Fibroblast of gingiva (primary cell): ENCODE measurements around the gene PSMB3.

Experiments used
- DNase-seq: peaks from one replicate; pipeline ENCODE4 v3.0.0-alpha.2; 2011; ENCODE audit warnings: low read depth

The PSMB3 gene

DNA sequence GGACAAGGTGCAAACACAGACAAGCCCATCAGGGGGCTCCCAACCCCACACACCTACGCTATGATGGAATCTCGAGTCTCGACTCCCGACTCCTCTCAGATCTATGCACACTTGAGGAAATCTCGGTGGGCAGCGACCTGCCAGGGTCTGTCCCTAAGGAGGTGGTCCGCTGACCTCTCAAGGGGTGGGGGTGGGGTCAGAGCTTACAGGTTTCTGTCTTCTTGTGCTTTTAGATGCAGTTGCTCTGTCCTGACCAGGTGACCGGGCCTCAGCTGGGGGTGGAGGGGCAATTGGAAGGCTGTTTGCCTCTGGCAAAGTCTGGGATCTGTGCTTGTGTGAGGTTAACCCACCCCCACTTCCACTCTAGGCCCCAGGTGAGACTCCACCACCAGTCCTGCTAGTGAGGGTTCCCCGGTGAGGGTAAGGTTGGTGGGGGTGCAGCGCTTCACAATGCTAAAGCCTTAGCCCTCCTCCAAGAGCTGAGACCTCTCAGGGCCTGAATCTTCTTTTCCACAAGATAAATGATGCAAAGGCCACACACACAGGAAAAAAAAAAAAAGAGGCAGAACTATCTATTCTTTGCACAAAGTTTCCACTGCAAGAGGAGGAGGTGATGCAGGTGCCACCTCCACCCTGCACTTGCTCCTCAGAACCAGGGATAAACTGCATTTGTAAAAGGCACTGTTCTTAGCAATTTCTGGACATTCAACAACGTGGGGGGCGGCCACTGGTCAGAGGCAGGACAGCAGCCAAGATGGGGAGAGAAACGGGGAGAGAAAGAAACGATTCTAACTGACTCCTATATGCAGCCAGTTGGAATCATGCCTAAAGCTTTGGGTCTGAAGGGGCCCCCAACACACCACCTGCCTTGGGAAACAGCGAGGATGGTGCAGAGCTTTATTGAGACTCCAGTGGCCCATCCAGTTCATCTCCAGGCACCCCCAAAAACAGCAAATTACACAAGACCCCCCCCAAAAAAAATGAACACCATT is 18.3 kb upstream of the PSMB3 start:
- no peak for DNase-seq

DNA sequence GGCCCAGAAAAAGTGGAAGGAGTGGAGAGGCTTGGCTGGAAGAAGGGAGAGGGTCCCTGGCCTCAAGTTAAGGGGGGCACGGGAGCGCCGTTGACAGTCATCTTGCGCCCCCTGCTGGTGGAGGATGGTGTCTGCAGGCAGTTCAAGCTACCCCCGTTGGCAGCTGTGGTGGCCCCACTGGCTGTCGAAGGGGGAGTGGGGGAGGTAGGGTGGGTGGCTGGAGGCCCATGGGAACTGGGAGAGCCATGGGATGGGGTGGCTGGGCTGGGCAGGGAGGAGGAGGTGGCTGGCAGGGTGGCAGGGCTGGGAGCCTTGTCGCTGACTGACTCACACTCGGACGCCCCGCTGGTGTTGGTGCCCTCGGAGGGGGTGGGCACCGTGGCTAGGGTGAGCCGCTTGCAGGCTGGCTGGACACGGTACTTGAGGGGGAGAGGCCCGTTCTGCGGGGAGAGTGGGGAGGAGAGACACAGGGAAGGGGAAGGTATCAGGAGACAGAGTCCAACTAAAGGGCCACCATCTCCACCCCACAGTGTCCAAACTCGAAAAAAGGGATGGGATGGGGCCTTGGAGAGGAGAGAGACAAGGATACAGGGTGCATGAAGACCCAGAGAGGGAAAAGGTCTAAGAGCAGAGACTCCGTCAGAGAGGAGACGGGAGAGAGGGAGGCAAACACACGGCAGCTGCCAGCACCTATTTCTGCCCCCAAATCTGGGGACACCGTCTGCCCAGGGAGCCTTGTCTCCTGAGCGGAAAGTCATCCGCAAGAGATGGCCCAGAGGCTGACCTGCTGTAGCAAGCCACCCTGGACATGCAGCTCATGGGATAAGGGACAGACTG is 17.2 kb upstream of the PSMB3 start:
- no peak for DNase-seq

DNA sequence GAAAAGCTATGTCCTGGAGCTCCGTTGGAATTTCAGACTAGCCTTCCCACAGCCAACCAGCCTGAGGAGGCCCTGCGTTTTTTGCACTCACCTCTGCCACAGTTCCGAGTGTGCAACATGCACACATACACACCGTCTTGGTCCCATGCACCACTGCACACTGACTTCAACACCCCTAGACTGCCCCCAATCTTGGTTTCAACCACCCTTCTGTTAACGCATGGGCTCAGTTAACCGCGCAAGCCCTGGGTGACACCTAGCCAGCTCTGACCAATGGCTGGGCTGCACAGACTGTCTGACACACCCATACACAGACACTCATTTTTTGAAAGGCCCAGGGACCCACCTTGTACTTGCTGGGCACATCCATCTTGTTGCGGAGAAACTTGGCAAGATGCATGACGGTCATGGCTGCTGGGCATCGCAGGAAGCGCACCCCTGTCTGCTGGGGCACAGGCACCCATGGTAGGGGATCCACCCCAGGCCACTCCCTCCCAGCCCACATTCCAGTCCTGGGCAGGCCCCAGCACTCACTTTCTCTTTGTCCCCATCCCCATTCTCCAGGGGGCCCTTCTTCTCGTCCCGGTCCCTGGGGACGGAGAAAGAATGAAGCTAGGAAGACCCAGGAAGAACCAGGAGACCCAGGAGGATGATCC is 14.4 kb upstream of the PSMB3 start:
- no peak for DNase-seq

DNA sequence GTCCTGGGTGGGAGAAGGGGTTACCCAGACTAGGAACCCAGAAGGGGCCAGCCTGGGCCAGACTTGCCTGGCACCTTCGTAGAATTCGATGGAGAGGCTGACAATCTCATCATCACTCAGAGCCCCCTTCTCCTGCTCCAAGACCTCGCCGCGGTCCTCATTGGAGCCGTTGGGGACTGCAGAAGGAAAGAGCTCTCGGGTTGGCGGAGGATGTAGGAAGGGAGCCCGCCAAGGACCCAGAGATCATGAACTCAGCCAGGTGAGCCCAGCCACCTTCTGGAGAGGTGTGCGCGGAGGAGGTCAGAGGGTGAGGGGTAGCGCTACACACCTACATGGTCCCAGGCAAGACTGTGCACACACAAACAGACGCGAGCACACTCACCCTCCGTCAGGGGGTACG is 13.9 kb upstream of the PSMB3 start:
- no peak for DNase-seq

DNA sequence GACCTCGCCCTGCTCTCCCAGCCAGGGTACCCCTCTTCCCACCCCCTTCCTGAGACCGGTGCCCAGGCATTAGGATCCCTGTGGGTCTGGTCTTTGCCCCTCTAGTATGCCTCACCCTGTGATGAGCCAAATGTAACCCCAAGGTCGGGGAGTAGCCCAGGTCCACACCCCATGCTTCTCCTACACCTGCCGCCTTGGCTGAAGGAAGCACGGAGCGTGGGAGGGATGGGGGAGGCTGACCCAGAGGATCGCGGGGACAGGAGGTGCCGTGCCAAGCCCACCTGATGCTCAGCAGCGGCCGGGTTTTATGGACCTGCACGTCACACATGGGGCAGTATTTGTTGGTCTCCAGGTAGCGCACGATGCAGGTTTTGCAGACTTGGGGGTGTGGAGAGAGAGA is 13.2 kb upstream of the PSMB3 start:
- DNase-seq: no peak

DNA sequence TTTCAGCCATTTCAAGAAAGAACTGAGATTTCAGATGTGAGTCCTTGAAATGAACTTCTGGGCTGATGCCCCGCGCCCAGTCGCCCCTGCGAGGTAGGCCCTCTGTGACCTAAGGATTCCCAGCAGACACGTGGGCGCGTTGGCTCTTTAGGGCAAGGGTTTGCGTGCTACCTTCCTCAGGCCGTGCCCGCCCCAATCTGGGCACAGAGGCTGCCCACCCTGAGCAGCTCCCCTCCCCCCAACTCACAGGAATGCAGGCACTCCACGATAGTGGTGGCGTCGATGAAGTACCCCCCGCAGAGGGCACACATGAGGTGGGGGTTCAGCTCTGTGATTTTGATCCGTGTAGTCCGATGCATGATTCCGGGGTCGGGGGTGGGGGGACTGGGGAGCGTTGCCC is 12.5 kb upstream of the PSMB3 start:
- DNase-seq: no peak

DNA sequence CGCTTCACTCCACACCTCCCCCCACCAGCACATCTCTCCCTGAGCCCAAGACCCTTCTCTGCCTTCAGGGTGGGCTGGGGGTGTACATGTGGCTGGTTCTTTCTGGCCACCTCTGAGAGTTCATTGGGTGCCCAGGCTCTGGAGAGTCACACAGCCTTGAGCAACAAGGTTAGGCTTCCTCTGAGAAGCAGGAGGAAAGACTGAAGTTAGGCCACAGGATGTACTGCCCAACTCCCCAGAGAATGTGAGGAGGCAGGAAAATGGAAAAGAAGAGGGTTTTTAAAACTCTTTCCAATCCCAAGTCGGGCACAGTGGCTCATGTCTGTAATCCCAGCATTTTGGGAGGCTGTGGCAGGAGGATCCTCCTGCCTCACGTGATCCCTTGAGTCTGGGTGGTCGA is 11.7 kb upstream of the PSMB3 start:
- DNase-seq: no peak

DNA sequence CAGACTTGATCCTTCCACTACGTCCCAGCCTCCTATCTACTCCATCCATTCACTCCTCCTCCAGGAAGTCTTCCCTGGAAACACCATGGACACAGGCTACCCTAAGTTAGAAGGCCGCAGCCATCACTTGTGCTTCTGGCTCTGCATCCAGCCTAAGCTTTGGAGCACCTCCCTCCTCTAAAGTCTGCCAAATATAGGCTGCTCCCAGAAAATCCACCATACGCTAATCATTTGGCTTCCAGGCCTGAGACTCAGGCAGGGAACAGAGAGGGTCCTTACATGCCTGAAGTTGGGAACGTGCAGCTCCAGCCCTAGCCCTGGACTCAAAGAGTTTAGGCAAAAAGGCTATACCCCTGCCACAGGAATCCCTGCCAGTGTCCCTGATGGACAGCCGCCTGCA is 11.1 kb upstream of the PSMB3 start:
- DNase-seq: no peak

DNA sequence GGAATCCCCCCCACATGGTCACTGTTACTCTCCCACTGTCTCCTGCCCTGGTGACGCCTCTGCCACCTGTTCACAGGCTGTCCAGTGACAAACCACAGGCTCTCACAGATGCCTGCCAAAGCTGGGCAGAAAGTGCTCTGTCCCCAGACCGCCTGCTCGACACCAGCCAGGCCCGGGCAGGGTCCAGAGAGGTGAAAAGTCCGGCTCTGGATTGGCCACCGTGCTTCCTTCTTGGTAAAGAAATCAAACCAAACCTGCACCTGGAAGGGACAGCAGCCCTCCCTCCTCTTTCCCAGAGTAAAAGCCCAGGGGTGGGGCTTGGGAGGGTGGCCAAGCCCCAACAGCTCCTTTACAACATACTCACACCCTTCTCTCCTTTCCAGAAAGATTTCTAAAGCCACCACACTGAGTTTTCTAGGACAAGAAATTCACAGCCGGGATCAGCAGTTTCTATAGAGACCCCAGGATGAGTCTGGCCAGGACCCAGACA is 10.6 kb upstream of the PSMB3 start:
- no peak for DNase-seq

DNA sequence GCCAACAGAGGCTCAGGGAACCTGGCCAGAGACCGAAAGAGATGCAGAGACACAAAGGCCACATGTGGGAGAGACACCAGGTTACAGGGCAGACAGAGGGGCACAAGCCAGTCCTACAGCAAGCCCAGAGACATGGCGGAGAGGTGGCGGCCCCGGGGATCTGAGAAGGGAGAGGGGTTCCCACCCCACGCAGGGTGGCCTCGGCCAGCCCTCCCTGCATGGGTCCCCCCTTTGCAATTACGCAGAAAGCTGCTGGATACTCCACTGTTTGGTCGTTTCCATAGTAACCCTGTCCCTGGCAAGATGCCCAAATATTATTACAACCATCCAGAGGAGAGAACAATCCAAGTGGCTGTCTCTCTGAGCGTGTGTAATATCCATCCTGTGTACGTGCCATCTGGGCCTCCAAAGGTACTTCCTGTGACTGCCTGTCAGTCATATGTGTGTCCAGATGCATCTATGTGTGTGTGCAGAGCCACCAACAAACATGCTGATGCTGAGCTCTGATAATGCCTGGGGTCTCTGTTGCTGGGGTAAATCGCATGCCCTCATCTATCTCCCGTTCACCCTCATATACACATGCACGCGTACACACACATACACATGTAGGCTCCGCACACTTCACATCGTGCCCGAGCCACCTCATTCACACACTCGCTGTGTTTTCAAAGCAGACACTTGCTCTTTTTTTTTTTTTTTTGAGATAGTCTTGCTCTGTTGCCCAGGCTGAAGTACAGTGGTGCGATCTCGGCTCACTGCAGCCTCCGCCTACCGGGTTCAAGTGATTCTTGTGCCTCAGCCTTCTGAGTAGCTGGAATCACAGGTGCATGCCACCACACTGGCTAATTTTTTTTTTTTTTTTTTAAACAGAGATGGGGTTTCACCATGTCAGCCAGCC is 9.9 kb upstream of the PSMB3 start:
- DNase-seq: peak; percentile 90

DNA sequence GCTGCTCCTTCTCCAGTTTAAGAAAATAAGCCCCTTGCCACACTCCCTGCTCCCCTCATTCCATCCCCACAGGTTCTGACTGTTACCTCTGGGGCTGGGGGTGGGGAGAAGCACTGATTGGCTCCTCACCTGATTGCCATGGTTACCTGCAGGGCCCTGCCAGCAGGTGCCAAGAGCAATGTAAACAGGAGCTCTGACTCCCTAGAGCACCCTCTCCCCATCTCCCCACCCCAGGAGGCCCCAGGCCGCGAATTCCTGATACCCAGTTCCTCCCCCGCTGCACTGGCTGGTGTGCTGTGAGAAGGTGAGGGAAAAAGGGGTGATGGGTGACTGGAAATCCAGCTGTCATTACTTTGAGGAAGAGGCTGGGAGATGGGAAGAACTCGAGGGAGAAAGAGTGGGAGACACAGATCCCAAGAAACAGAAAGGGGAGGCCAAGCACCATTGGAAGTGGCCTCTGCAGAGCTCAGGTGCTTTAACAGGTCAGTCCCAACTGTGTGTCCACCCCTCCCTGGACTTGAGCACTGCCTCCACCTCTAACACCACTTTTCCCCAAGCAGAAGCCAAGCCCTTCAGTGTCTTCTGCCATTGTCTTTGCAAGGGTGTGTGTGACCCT is 8.9 kb upstream of the PSMB3 start:
- no peak for DNase-seq

DNA sequence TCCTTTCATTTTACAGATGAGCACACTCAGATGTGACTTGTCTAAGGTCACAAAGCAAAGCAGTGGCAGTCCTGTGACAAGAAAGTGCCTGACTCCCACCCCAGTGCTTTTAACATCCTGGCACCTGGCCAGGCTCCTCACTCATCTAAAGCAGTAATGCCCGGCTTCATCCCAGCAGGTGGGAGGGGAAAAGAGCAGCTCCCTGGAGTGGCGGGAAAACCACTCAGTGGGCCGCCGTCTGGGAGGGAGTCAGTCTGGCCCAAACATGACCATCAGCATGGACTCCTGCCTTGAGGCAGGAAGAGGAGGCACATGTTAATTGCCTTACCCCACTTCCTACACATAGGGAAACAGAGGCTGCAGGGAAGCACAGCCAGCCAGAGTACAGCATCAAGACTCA is 7.0 kb upstream of the PSMB3 start:
- no peak for DNase-seq

DNA sequence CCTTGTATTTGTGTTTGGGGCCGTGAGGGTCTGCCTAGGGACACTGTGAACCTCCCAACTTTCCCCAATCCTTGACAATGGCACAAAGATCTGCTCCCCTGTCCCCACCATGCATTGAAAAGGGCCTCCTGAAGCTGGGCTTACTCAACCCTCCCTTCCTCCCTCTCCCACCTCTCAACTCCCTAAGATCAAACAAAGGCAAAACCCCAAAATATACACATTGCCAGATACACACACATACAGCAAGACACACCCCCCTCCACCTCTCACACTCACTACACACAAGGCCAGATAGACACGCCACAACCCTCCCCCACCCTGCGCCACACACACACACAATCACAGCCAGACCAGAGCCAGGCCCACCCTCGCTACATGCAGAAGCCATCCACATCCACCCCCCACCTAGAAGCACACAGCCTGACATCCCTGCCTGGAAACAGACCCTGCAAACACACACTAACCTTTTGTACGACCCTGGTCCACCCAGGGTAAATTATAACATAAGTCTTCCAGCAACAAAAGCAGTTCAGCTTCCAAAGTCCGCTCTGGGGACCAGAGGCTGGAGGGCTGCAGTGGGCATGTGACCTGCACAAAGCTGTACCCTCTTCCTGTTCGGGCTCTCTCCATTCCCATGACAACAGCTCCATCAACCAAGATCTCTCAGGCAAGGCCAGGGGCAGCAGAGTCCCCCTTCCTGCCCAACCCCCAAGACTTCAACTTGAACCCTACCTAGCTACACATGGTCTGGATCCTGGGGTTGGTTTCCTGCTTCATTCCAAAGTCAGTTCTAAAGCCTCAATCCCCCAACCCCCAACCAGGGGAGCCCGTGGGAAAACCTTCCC is 6.3 kb upstream of the PSMB3 start:
- no peak for DNase-seq

DNA sequence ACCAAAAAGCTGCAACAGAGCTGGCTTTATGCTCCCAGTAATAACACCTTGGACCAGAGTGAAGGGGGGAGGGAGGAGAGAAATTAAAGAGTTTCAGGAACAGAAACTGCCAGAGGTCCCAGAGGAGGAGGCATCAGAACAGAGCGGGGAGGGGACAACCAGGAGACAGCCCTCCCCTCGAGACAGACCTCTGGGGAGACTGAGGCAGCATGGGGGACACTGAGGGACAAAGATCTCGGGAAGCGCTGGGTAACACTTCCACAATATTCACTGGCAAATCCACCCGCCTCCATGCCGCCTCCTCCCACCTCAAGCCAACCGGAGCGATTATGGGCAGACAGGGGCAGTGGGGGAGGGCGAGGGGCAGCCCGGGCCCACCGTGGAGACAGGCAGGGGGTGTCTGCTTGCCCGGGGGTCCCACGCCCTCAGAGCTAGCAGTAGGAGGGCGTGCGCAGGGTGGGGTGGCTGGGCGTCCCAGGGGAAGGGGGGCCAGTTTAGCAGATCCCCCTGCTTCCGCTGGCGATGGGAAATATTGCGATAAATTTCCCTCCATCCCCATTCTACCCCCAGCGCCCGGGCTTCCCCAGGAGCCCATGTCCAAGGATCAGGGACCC is 5.6 kb upstream of the PSMB3 start:
- no peak for DNase-seq

DNA sequence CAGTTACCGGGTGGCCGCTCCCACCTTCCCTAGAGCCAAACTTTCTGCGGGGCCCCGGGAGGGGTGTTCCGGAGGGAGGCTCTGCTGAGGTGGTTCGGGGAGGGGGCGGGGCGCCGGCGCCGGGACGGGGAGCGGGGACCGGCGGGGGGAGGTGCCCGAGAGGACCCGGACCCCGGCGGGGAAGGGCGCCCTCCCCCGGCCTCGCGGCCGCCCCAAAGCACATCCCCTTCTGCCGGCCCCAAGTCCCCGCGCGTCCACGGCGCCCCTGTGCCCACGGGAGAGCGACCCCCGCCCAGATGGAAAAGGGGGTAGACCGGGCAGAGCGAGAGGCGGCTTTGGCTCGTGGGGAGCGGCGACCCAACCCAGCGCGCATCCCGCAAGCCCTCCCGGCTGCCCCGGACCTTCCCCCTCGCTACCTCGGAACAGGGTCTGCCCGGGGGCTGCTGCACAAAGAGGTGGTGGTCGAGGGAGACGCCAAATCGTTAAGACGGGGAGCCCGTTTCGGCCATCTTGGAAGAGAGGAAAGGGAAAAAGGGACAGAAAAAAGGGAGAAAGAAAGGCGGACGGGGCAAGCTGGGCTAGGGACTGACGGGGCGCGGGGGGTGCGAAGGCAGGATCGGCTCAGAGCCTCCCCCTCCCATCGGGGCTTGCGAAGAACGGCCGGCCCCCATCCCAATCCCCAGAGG is 4.9 kb upstream of the PSMB3 start:
- DNase-seq: no peak

DNA sequence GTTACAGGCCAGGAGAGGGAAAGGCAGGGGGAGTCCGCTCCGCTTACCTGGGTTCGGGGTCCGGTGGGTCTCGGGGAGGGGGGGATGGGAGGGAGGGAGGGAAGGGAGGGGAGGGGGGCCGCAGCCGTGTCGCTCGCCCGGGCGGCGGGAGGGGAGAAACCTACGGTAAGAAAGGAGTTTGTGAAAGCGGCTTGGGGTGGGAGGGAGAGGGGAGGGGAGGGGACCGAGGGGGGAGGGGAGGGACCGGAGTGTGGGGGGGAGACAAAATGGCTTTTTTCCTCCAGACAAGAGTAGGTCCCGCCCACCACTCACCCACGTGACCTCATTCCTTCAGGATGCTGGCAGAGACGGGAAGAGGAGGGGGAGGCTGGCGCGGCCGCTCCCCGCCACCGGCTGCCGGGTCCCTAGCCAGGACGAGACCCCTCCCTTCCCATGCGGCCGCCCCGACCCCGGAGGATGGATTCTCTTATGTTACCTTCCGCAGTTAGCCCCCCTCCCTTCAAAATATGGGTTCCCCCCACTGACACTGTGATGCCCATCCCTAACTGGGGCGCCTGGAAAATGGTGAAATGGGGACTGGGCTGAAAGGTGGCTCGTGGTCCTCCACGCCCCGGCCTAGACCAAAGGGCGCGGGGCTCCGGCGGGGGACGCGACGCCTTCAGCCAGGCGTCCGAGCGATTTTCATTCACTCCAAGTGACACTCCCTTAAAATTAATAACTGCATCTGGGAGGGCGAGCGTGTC is 4.2 kb upstream of the PSMB3 start, which contains the start of gene PCGF2:
PCGF2 (minus strand) TSS at position 188 of the 743 bp plus-strand sequence. CDS start 7,934 bp downstream, outside the sequence.
- DNase-seq: peak; percentile 78

DNA sequence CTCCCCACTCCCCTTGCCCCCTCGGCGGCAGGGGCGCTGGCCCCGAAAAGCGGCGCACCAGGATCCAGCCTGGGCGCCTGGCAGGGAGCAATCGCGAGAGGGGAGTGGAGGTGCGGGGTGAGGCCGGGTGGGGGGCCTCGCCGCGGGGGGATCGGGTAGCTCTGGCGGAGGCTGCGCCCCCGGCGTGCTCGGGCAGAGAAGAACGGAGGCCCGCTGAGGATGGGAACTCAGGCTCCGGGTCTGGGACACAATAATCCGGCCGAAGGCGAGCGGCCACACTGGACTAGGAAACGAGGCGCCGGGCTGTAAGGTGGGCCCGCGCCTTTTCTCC is 3.7 kb upstream of the PSMB3 start:
- DNase-seq: no peak
